Esophagus muscularis mucosa (tissue), 4 donors: ENCODE data around the gene CD7.

Experiments
- EP300 ChIP-seq: sonication (generic); formaldehyde crosslinking; IDR thresholded peaks from one replicate; pipeline ENCODE4 v1.6.1; 2017; ENCODE audit warnings: antibody characterized with exemption
- POLR2A ChIP-seq: fragments of 450-650 bp; IDR thresholded peaks from one replicate; pipeline ENCODE4 v1.6.1; 2017; ENCODE audit warnings: antibody characterized with exemption, moderate library complexity, mild to moderate bottlenecking, low read depth
- POLR2AphosphoS5 ChIP-seq, 2 donors: sonication (generic); formaldehyde crosslinking; IDR thresholded peaks; one replicate each; pipeline ENCODE4 v1.6.1; 2017; ENCODE audit warnings: antibody characterized with exemption in 2 of 2
- TF ChIP-seq, protein P1 (sequence below), 3 experiments: fragments of 200-600 bp in 2 of 3; fragments of 450-650 bp in 1 of 3; sonication (generic) in 2 of 3; IDR thresholded peaks; one replicate each; pipeline ENCODE4 v1.5.1; 2017 to 2019; ENCODE audit warnings: antibody characterized with exemption in 3 of 3, mild to moderate bottlenecking in 2 of 3, moderate library complexity in 1 of 3

- TF ChIP-seq EP300 (no peak), POLR2AphosphoS5 (IDR thresholded peaks at IDR 0.05) (no peak), POLR2A (no peak)
- TF ChIP-seq, protein P1, sequence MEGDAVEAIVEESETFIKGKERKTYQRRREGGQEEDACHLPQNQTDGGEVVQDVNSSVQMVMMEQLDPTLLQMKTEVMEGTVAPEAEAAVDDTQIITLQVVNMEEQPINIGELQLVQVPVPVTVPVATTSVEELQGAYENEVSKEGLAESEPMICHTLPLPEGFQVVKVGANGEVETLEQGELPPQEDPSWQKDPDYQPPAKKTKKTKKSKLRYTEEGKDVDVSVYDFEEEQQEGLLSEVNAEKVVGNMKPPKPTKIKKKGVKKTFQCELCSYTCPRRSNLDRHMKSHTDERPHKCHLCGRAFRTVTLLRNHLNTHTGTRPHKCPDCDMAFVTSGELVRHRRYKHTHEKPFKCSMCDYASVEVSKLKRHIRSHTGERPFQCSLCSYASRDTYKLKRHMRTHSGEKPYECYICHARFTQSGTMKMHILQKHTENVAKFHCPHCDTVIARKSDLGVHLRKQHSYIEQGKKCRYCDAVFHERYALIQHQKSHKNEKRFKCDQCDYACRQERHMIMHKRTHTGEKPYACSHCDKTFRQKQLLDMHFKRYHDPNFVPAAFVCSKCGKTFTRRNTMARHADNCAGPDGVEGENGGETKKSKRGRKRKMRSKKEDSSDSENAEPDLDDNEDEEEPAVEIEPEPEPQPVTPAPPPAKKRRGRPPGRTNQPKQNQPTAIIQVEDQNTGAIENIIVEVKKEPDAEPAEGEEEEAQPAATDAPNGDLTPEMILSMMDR (IDR thresholded peaks at IDR 0.05): no peak
Observed at GRCh38 chr17:82301916-82302567, 15.4 kb downstream of the CD7 start.
